GM12873 (cell line): ENCODE measurements around the gene ZNF552.

Source experiments
- TF ChIP-seq, protein P1 (sequence below): IDR thresholded peaks from 2 replicates; pipeline ENCODE4 v1.5.1; 2012; ENCODE audit warnings: low read depth, mild to moderate bottlenecking, moderate library complexity, low read length, control low read depth; ENCODE audit not compliant: insufficient read depth; ENCODE audit errors: missing control alignments

The ZNF552 gene

DNA sequence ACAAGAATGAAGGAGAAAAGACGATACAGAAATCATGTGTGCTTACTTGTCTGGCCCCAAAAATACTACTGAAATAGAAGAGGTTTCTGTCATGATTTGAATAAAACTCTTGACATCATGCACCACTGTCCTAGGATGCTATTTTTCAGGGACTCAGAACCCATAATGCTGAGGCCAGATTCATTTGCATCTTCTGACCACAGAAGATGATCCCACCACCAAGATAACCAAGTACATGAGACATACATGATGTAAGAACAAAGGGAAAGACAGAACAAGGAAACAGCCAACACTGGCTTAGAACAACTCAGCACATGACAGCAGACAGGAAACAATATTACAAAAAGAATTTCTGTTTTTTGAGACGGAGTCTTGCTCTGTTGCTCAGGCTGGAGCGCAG is 2.5 kb downstream of the ZNF552 start:
- TF ChIP-seq, protein P1, sequence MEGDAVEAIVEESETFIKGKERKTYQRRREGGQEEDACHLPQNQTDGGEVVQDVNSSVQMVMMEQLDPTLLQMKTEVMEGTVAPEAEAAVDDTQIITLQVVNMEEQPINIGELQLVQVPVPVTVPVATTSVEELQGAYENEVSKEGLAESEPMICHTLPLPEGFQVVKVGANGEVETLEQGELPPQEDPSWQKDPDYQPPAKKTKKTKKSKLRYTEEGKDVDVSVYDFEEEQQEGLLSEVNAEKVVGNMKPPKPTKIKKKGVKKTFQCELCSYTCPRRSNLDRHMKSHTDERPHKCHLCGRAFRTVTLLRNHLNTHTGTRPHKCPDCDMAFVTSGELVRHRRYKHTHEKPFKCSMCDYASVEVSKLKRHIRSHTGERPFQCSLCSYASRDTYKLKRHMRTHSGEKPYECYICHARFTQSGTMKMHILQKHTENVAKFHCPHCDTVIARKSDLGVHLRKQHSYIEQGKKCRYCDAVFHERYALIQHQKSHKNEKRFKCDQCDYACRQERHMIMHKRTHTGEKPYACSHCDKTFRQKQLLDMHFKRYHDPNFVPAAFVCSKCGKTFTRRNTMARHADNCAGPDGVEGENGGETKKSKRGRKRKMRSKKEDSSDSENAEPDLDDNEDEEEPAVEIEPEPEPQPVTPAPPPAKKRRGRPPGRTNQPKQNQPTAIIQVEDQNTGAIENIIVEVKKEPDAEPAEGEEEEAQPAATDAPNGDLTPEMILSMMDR: no peak

DNA sequence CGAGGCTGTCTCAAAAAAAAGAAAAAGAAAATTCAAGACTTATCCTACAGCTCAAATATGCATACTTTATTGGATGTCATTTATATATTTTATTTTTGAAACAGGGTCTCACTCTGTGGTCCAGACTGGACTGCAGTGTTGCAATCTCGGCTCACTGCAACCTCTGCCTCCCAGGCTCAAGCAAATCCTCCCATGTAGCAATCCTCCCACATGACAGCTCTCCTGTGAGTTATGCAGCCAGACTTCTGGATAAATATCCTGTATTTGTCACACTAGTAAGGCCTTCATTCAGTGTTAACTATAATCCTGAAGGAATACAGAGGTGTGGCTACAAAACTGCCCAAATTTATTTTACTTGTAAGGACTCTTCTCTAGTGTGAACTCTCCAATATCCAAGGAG is 7.2 kb downstream of the ZNF552 start:
- TF ChIP-seq, protein P1: no peak

DNA sequence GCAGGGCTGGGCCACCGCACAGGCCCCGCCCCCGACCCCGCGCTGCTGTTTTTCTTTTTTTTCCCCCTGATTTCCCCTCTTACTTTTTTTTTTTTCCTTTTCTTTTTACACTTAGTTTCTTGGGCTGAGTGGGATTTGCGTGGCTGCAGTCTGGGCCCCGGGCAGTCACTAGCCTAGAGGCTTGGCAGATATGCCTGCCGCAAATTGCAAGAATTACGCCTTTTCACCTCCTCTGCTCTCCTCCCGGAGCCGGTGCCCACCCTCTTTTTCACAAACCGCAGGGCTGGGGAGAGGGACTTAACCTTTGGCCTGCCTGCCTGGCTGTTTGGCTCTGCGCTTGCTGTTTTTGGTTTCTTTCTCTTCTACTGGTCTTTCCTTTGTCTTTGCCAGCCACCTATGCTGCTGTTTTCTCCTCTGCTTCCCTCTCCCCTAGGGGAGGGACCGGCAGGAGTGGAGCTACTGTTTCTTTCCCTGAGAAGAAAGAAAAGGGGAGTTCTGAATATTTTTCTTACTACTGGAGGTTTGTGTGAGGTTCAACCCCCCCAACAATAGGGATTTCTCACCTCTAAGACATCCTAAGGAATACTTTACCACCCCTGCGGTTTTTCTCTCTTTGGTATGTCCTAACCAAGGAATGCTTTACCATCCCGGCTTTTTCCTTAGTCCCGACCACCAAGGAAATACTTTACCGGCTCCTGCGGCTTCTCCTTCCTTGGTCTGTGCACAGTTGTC is 11.0 kb downstream of the ZNF552 start:
- TF ChIP-seq, protein P1: no peak

DNA sequence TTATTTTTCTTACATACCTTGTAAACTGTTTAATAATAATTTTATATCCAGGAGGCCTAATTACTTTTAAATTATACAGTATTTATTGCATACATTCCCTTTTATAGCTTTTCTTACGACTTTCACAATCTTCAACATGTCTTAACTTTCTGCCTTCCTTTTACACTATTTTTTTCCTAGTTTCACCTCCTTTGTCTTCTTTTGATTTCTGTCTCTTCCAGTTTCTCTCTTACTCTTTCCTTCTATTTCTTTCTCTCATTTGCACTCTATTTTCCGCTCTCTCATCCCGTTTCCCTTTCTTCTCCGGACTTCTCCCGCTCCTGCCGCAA is 11.5 kb downstream of the ZNF552 start:
- TF ChIP-seq, protein P1: no peak

DNA sequence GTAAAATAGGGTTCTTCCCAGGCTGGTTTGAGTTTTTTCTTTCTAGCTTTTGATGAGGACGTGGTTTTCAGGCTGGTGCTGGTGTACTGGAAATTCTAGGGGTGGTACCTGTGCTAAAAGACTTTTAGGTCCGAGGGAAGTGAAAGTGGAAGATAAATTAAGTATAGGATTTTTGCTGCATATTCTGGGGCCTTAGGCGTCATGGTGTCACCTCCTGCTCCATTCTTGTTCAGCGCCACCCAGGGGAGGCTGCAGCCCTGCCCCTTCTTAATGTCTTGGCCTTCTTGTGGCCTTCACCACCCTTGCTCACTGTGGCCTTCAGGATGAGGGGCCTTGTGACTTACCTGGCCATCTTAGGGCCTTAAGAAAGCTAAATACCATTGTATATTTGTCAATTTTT is 12.4 kb downstream of the ZNF552 start:
- TF ChIP-seq, protein P1: peak; percentile 41

DNA sequence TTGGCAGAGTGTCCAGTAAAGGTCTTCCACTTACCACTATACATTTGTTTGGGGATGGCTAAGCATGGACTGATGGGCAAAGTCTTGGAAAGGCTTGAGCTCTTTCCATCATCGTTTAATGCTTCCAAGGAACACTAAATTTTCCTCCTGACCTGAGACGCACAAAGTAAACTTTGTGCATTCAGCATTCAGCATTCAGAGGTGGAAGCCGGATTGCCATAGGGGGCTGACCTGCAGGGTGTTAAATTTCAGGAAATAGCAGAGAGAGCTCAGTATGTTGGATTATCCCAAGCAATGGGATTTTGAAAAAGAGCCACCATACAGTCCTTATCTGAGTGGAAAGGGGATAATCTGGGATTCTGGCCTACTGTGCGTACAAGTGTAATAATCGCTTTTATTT is 14.0 kb downstream of the ZNF552 start:
- TF ChIP-seq, protein P1: no peak

DNA sequence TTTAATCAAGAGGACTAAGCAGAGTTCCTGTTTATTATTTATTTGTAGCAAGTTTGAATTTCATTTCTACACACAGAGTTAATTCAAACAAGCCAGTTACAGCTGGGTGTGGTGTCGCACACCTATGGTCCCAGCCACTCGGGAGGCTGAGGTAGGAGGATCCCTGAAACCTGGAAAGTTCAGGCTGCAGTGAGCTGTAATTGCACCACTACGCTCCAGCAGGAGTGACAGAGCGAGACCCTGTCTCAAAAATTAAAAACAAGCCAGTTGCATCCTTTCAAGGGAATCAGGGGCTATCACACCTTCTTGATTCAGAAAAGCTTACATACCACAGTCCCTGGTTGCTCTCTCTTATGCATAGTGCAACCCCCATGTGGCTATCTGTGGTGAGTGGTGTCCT is 25.4 kb downstream of the ZNF552 start:
- TF ChIP-seq, protein P1: no peak
